HFF-Myc (cell line): ENCODE results near the gene SLC6A11.

ENCODE experiments used
- DNase-seq: peaks from one replicate; pipeline ENCODE4 v3.0.0-alpha.2; 2011; ENCODE audit warnings: low read depth; ENCODE audit errors: extremely low read depth
- H3K4me3 ChIP-seq: replicated peaks from 2 replicates; pipeline ENCODE4 v1.5.1; 2011; ENCODE audit warnings: low read depth, mild to moderate bottlenecking, control low read depth, low read length
- TF ChIP-seq, protein P1 (sequence below): IDR thresholded peaks from 2 replicates; pipeline ENCODE4 v1.5.1; 2012; ENCODE audit warnings: mild to moderate bottlenecking, low read depth, low read length, control low read depth; ENCODE audit errors: missing control alignments

Gene SLC6A11

DNA sequence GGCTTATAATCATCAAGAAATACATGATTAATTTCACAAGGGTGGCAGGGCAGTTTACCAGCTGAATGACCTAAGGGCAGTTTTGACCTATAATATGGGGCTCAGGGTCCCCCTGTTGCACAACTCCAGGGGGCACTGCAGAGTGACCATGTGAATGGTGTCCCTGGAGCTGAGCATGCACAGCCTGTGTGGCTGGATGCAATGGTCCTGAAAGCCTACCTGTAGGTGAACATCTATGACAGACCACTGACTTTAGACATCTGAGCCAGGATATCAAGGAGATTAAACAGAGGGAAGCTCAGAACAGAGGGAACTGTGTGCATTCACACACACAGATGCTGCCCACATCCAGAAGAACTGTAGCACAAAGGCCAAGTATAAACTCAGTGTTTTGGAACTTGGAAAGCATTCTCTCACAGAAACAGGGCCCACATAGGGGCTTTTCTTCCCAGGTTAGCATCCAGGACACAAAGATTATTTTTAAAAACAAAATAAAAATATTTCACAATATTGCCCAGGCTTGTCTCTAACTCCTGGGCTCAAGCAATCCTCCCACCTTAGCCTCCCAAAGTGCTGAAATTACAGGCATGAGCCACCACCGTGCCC is 7.8 kb upstream of the SLC6A11 start:
- DNase-seq = no peak
- H3K4me3 ChIP-seq = no peak overlapping the region
- TF ChIP-seq, protein P1, sequence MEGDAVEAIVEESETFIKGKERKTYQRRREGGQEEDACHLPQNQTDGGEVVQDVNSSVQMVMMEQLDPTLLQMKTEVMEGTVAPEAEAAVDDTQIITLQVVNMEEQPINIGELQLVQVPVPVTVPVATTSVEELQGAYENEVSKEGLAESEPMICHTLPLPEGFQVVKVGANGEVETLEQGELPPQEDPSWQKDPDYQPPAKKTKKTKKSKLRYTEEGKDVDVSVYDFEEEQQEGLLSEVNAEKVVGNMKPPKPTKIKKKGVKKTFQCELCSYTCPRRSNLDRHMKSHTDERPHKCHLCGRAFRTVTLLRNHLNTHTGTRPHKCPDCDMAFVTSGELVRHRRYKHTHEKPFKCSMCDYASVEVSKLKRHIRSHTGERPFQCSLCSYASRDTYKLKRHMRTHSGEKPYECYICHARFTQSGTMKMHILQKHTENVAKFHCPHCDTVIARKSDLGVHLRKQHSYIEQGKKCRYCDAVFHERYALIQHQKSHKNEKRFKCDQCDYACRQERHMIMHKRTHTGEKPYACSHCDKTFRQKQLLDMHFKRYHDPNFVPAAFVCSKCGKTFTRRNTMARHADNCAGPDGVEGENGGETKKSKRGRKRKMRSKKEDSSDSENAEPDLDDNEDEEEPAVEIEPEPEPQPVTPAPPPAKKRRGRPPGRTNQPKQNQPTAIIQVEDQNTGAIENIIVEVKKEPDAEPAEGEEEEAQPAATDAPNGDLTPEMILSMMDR = no peak

DNA sequence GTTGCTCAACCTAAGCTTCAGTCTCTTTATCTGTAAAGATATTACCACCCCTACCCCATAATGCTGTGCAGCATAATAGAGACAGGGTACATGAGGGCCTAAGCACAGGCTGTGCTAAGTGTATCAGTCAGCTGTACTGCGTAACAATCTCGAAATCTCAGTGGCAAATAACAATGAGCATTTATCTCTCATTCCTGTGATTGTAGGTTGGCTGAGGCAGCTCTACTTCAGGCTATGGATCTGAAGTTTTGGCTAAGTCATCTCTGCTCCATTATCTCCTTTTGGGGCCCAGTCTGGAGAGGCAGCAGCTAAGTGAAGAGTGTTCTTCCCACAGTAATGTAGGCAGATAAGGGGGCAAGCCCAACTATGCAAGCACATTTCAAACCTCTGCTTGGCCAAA is 7.1 kb upstream of the SLC6A11 start:
- H3K4me3 ChIP-seq = no peak overlapping the region
- no peak for DNase-seq
- TF ChIP-seq, protein P1 = no peak

DNA sequence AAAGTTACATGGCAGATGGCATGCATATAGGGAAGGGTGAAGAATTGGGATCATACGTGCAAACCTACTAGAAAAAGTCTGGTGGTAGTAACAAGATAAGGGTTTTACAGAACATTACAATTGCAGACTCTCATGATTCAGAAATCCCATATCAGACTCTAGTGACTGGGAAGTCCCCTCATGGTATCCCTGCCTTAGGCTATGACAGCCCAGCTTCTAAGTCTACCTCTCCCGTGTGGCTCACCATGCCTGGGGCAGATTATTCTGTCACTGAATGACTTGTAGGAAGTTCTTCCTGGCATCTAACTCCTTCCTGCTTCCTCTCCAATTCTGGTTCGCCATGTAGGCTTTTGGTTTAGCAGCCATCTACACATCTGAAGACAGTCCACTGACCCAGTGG is 5.7 kb upstream of the SLC6A11 start:
- TF ChIP-seq, protein P1 = no peak

DNA sequence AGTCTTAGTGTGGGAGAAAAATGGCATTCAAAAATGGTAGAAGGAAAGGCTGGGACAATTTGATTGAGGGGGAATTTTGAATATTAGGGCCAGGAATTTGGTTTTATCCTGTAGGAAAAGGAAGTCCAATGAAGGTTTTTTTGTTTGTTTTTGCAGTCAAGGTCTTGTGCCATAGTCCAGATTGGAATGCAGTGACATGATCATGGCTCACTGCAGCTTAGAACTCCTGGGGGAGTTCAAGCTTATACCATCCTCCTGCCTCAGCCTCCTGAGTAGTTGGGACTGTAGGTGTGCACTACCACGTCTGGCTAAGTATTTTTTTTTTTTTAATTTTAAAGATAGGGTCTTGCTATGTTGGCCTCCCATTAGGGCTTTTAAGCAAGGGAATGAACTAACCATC is 2.6 kb upstream of the SLC6A11 start:
- TF ChIP-seq, protein P1 = no peak
- DNase-seq = no peak
- H3K4me3 ChIP-seq = no peak overlapping the region

More for the DNA sequence above, 5.7 kb upstream of the SLC6A11 start:
- no peak for DNase-seq
- H3K4me3 ChIP-seq = no peak overlapping the region

DNA sequence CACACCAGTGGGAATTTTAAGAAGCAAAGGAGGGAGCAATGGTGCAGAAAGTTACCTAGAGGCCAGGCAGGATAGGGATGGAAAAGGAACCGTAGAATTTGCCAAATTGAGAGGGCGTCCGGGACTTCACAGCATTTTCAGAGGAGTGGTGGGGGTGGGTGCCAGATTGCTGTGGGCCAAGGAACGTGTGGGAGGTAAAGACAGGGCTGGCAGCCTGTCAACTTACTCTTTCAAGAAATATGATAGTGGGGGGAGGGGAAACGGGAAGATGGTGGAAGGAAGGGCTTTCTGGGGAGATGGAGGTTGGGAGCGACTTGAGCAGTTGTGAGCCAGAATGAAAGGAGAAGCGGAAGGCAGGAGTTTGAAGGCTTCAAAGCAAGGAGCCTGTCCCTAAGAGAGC is 1.4 kb upstream of the SLC6A11 start:
- no peak overlapping the region for H3K4me3 ChIP-seq
- TF ChIP-seq, protein P1 = no peak
- no peak for DNase-seq

DNA sequence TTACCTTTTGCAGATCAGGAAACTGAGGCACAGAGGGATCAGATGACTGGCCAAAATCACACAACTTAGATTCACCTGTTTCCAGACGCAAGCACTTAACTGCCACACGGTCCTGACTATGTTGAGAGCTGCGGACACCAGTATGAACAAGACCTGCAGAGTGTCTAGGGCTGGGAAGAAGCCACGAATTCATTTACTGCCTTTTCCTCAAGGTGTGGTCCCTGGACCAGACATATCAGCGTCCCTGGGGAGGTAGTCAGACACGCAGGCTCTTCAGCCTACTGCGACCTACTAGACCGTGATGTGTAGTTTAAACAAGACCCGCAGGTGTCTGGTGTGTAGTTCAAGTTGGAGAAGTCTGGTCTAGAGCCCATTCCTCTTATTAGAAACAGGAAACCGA is 541 bp upstream of the SLC6A11 start:
- H3K4me3 ChIP-seq = no peak overlapping the region
- no peak for DNase-seq
- TF ChIP-seq, protein P1 = no peak

DNA sequence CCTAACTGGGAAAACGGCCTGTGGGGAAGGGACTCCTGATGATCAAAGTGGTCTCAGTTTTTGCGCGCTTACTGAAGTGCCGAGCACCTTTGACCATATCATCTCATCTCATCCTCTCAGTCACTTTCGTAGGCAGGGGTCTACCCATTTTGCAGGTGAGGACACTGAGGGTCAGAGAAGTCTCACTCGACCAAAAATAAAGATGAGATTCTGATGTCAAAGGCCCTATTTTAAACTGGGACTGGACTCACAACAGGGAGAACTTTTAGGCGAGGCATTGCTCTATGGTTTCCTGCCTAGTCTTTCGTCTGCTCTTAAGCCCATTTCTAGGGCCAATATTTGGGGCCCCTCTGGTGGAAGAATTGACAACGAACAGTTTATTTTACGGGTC is 830 bp downstream of the SLC6A11 start:
- H3K4me3 ChIP-seq = no peak overlapping the region
- no peak for DNase-seq
- TF ChIP-seq, protein P1 = no peak
